Activated T-cell treated with anti-CD3 and anti-CD28 coated beads for 48 hours (primary cell): ENCODE measurements around the gene PDE4B.
"Not testable (repeated sequence)": the region's sequence is repeated elsewhere in the genome, so short reads cannot be mapped to it uniquely, and the experiment has no call there.

Experiments
- DNase-seq: peaks from one replicate; pipeline ENCODE4 v3.0.0-alpha.2; 2020; ENCODE audit warnings: low read depth

PDE4B gene

GRCh38 chr1:66393586-66394287 is 601.0 kb downstream of the PDE4B start:
- no peak for DNase-seq

- DNase-seq, result no peak
Observed at GRCh38 chr1:66394603-66395002, 601.9 kb downstream of the PDE4B start.

- no peak for DNase-seq
Observed at GRCh38 chr1:66395202-66396061, 602.7 kb downstream of the PDE4B start.

- no peak for DNase-seq
Observed at GRCh38 chr1:66396212-66396890, 603.7 kb downstream of the PDE4B start.

- no peak for DNase-seq
Observed at GRCh38 chr1:66397192-66397591, 604.5 kb downstream of the PDE4B start.

- DNase-seq, result no peak
Observed at GRCh38 chr1:66399888-66400529, 607.3 kb downstream of the PDE4B start.

- DNase-seq, result no peak
Observed at GRCh38 chr1:66400660-66401059, 608.0 kb downstream of the PDE4B start.

GRCh38 chr1:66401244-66401643 is 608.5 kb downstream of the PDE4B start:
- DNase-seq, result no peak

- DNase-seq, result no peak
Observed at GRCh38 chr1:66402194-66402593, 609.5 kb downstream of the PDE4B start.

- no peak for DNase-seq
Observed at GRCh38 chr1:66403007-66403731, 610.5 kb downstream of the PDE4B start.

- no peak for DNase-seq
Observed at GRCh38 chr1:66405061-66405460, 612.4 kb downstream of the PDE4B start.

GRCh38 chr1:66411449-66411848 is 618.8 kb downstream of the PDE4B start:
- not testable (repeated sequence) for DNase-seq

GRCh38 chr1:66412704-66413103 is 620.0 kb downstream of the PDE4B start:
- DNase-seq, result no peak

GRCh38 chr1:66413136-66413837 is 620.6 kb downstream of the PDE4B start:
- no peak for DNase-seq

- no peak for DNase-seq
Observed at GRCh38 chr1:66413838-66414175, 621.1 kb downstream of the PDE4B start.

- DNase-seq, result no peak
Observed at GRCh38 chr1:66415281-66415680, 622.6 kb downstream of the PDE4B start.

GRCh38 chr1:66415866-66416265 is 623.2 kb downstream of the PDE4B start:
- no peak for DNase-seq

GRCh38 chr1:66416295-66416694 is 623.6 kb downstream of the PDE4B start:
- DNase-seq, result no peak

- no peak for DNase-seq
Observed at GRCh38 chr1:66418021-66418420, 625.3 kb downstream of the PDE4B start.

- DNase-seq, result not testable (repeated sequence)
Observed at GRCh38 chr1:66420171-66420570, 627.5 kb downstream of the PDE4B start.

GRCh38 chr1:66420906-66421305 is 628.2 kb downstream of the PDE4B start:
- not testable (repeated sequence) for DNase-seq
